ENCODE results near the gene CDH4.

CDH4 gene

GRCh38 chr20:61278296-61278695 is 26.2 kb downstream of the CDH4 start:
- Histone ChIP-seq H3K9me3 (ENCODE audit: control insufficient read depth in 5 of 5, low read length in 5 of 5) (peaks cover 0 to 6% (median 4%) of the 10 kb centered on the region in 5 donors), H3K27ac (ENCODE audit: low read depth, low read length) (no peak overlapping the region), H3K4me3 (ENCODE audit: low read depth in 1 of 5, low read length in 5 of 5) (no peak overlapping the region), H3K36me3 (ENCODE audit: control insufficient read depth in 5 of 5, insufficient read depth in 5 of 5, low read length in 5 of 5) (no peaks in the 10 kb centered on the region), H3K9ac (ENCODE audit: low read length in 5 of 5) (no peak overlapping the region), H3K27me3 (ENCODE audit: control insufficient read depth in 5 of 5, insufficient read depth in 4 of 5, low read length in 5 of 5) (peaks cover 15 to 35% (median 25%) of the 10 kb centered on the region in 5 donors), H3K4me1 (ENCODE audit: control insufficient read depth in 5 of 5, insufficient read depth in 5 of 5, low read length in 5 of 5) (peaks cover 0 to 2% (median 0%) of the 10 kb centered on the region in 5 donors)

GRCh38 chr20:61279621-61280150 is 27.6 kb downstream of the CDH4 start:
- no peak overlapping the region for H3K27ac ChIP-seq (ENCODE audit: low read depth, low read length)
- H3K36me3 ChIP-seq (ENCODE audit: control insufficient read depth in 5 of 5, insufficient read depth in 5 of 5, low read length in 5 of 5): no peaks in the 10 kb centered on the region
- peaks cover 0 to 4% (median under 1%) of the 10 kb centered on the region in 5 donors for H3K9me3 ChIP-seq (ENCODE audit: control insufficient read depth in 5 of 5, low read length in 5 of 5)
- no peak overlapping the region for H3K4me3 ChIP-seq (ENCODE audit: low read depth in 1 of 5, low read length in 5 of 5)
- peaks cover 0 to 2% (median 0%) of the 10 kb centered on the region in 5 donors for H3K4me1 ChIP-seq (ENCODE audit: control insufficient read depth in 5 of 5, insufficient read depth in 5 of 5, low read length in 5 of 5)
- no peak overlapping the region for H3K9ac ChIP-seq (ENCODE audit: low read length in 5 of 5)
- peaks cover 11 to 30% (median 25%) of the 10 kb centered on the region in 5 donors for H3K27me3 ChIP-seq (ENCODE audit: control insufficient read depth in 5 of 5, insufficient read depth in 4 of 5, low read length in 5 of 5)

- H3K4me1 ChIP-seq (ENCODE audit: control insufficient read depth in 5 of 5, insufficient read depth in 5 of 5, low read length in 5 of 5): peaks cover 0 to 2% (median 0%) of the 10 kb centered on the region in 5 donors
- peaks cover 8 to 27% (median 22%) of the 10 kb centered on the region in 5 donors for H3K27me3 ChIP-seq (ENCODE audit: control insufficient read depth in 5 of 5, insufficient read depth in 4 of 5, low read length in 5 of 5)
- H3K9me3 ChIP-seq (ENCODE audit: control insufficient read depth in 5 of 5, low read length in 5 of 5): peaks cover 0 to 4% (median 0%) of the 10 kb centered on the region in 5 donors
- no peak overlapping the region for H3K4me3 ChIP-seq (ENCODE audit: low read depth in 1 of 5, low read length in 5 of 5)
- no peak overlapping the region for H3K27ac ChIP-seq (ENCODE audit: low read depth, low read length)
- no peaks in the 10 kb centered on the region for H3K36me3 ChIP-seq (ENCODE audit: control insufficient read depth in 5 of 5, insufficient read depth in 5 of 5, low read length in 5 of 5)
- no peak overlapping the region for H3K9ac ChIP-seq (ENCODE audit: low read length in 5 of 5)
Observed at GRCh38 chr20:61280217-61280980, 28.3 kb downstream of the CDH4 start.

GRCh38 chr20:61281286-61281795 is 29.3 kb downstream of the CDH4 start:
- Histone ChIP-seq H3K9me3 (ENCODE audit: control insufficient read depth in 5 of 5, low read length in 5 of 5) (peaks cover 0 to 4% (median 0%) of the 10 kb centered on the region in 5 donors), H3K27ac (ENCODE audit: low read depth, low read length) (no peak overlapping the region), H3K36me3 (ENCODE audit: control insufficient read depth in 5 of 5, insufficient read depth in 5 of 5, low read length in 5 of 5) (no peaks in the 10 kb centered on the region), H3K4me1 (ENCODE audit: control insufficient read depth in 5 of 5, insufficient read depth in 5 of 5, low read length in 5 of 5) (peaks cover 0 to 2% (median 0%) of the 10 kb centered on the region in 5 donors), H3K4me3 (ENCODE audit: low read depth in 1 of 5, low read length in 5 of 5) (no peak overlapping the region), H3K27me3 (ENCODE audit: control insufficient read depth in 5 of 5, insufficient read depth in 4 of 5, low read length in 5 of 5) (peaks cover 10 to 28% (median 20%) of the 10 kb centered on the region in 5 donors), H3K9ac (ENCODE audit: low read length in 5 of 5) (no peak overlapping the region)

- Histone ChIP-seq H3K27ac (ENCODE audit: low read depth, low read length) (no peak overlapping the region), H3K9me3 (ENCODE audit: control insufficient read depth in 5 of 5, low read length in 5 of 5) (peaks cover 0 to 4% (median 0%) of the 10 kb centered on the region in 5 donors), H3K4me3 (ENCODE audit: low read depth in 1 of 5, low read length in 5 of 5) (no peak overlapping the region), H3K27me3 (ENCODE audit: control insufficient read depth in 5 of 5, insufficient read depth in 4 of 5, low read length in 5 of 5) (peaks cover 0 to 15% (median 13%) of the 10 kb centered on the region in 5 donors), H3K4me1 (ENCODE audit: control insufficient read depth in 5 of 5, insufficient read depth in 5 of 5, low read length in 5 of 5) (peaks cover 0 to 4% (median 2%) of the 10 kb centered on the region in 5 donors), H3K36me3 (ENCODE audit: control insufficient read depth in 5 of 5, insufficient read depth in 5 of 5, low read length in 5 of 5) (no peaks in the 10 kb centered on the region), H3K9ac (ENCODE audit: low read length in 5 of 5) (no peak overlapping the region)
Observed at GRCh38 chr20:61284752-61285151, 32.7 kb downstream of the CDH4 start.

- Histone ChIP-seq H3K9ac (ENCODE audit: low read length in 5 of 5) (no peak overlapping the region), H3K27me3 (ENCODE audit: control insufficient read depth in 5 of 5, insufficient read depth in 4 of 5, low read length in 5 of 5) (peaks cover 0 to 15% (median 10%) of the 10 kb centered on the region in 5 donors), H3K4me1 (ENCODE audit: control insufficient read depth in 5 of 5, insufficient read depth in 5 of 5, low read length in 5 of 5) (peaks cover 0 to 4% (median 2%) of the 10 kb centered on the region in 5 donors), H3K27ac (ENCODE audit: low read depth, low read length) (no peak overlapping the region), H3K36me3 (ENCODE audit: control insufficient read depth in 5 of 5, insufficient read depth in 5 of 5, low read length in 5 of 5) (no peaks in the 10 kb centered on the region), H3K4me3 (ENCODE audit: low read depth in 1 of 5, low read length in 5 of 5) (no peak overlapping the region), H3K9me3 (ENCODE audit: control insufficient read depth in 5 of 5, low read length in 5 of 5) (peaks cover 0 to 4% (median 0%) of the 10 kb centered on the region in 5 donors)
Observed at GRCh38 chr20:61285152-61285645, 33.1 kb downstream of the CDH4 start.

GRCh38 chr20:61285691-61286090 is 33.6 kb downstream of the CDH4 start:
- H3K9ac ChIP-seq (ENCODE audit: low read length in 5 of 5): no peak overlapping the region

GRCh38 chr20:61287583-61288275 is 35.7 kb downstream of the CDH4 start:
- Histone ChIP-seq H3K9ac (ENCODE audit: low read length in 5 of 5) (no peak overlapping the region), H3K4me3 (ENCODE audit: low read depth in 1 of 5, low read length in 5 of 5) (no peak overlapping the region), H3K9me3 (ENCODE audit: control insufficient read depth in 5 of 5, low read length in 5 of 5) (peaks cover 0 to 3% (median 0%) of the 10 kb centered on the region in 5 donors), H3K36me3 (ENCODE audit: control insufficient read depth in 5 of 5, insufficient read depth in 5 of 5, low read length in 5 of 5) (no peaks in the 10 kb centered on the region), H3K27me3 (ENCODE audit: control insufficient read depth in 5 of 5, insufficient read depth in 4 of 5, low read length in 5 of 5) (peaks cover 0 to 17% (median 11%) of the 10 kb centered on the region in 5 donors), H3K27ac (ENCODE audit: low read depth, low read length) (no peak overlapping the region), H3K4me1 (ENCODE audit: control insufficient read depth in 5 of 5, insufficient read depth in 5 of 5, low read length in 5 of 5) (peaks cover 0 to 4% (median 0%) of the 10 kb centered on the region in 5 donors)

More at GRCh38 chr20:61285691-61286090, 33.6 kb downstream of the CDH4 start:
- Histone ChIP-seq H3K9me3 (ENCODE audit: control insufficient read depth in 5 of 5, low read length in 5 of 5) (peaks cover 0 to 4% (median 0%) of the 10 kb centered on the region in 5 donors), H3K27ac (ENCODE audit: low read depth, low read length) (no peak overlapping the region), H3K4me1 (ENCODE audit: control insufficient read depth in 5 of 5, insufficient read depth in 5 of 5, low read length in 5 of 5) (peaks cover 0 to 4% (median 2%) of the 10 kb centered on the region in 5 donors), H3K36me3 (ENCODE audit: control insufficient read depth in 5 of 5, insufficient read depth in 5 of 5, low read length in 5 of 5) (no peaks in the 10 kb centered on the region), H3K4me3 (ENCODE audit: low read depth in 1 of 5, low read length in 5 of 5) (no peak overlapping the region), H3K27me3 (ENCODE audit: control insufficient read depth in 5 of 5, insufficient read depth in 4 of 5, low read length in 5 of 5) (peaks cover 0 to 15% (median 10%) of the 10 kb centered on the region in 5 donors)

- peaks cover 0 to 3% (median 0%) of the 10 kb centered on the region in 5 donors for H3K9me3 ChIP-seq (ENCODE audit: control insufficient read depth in 5 of 5, low read length in 5 of 5)
- H3K9ac ChIP-seq (ENCODE audit: low read length in 5 of 5): no peak overlapping the region
- no peaks in the 10 kb centered on the region for H3K36me3 ChIP-seq (ENCODE audit: control insufficient read depth in 5 of 5, insufficient read depth in 5 of 5, low read length in 5 of 5)
Observed at GRCh38 chr20:61288331-61288784, 36.3 kb downstream of the CDH4 start.

More at GRCh38 chr20:61288331-61288784, 36.3 kb downstream of the CDH4 start:
- H3K27me3 ChIP-seq (ENCODE audit: control insufficient read depth in 5 of 5, insufficient read depth in 4 of 5, low read length in 5 of 5): peaks cover 0 to 23% (median 14%) of the 10 kb centered on the region in 5 donors
- H3K4me3 ChIP-seq (ENCODE audit: low read depth in 1 of 5, low read length in 5 of 5): no peak overlapping the region
- H3K4me1 ChIP-seq (ENCODE audit: control insufficient read depth in 5 of 5, insufficient read depth in 5 of 5, low read length in 5 of 5): peaks cover 0 to 4% (median 0%) of the 10 kb centered on the region in 5 donors
- no peak overlapping the region for H3K27ac ChIP-seq (ENCODE audit: low read depth, low read length)

Measured in subcutaneous abdominal adipose tissue (tissue), 5 donors.